AG04449 (cell line): ENCODE data around the gene LDB3.

Source experiments
- CTCF ChIA-PET: fragments of 350-600 bp; formaldehyde crosslinking; extraction: SDS; loops from one replicate; lab custom pipeline; 2021; ENCODE audit warnings: antibody characterized with exemption; lab: Yijun Ruan, JAX
- POLR2A ChIA-PET: fragments of 400-600, 350-600 bp; formaldehyde crosslinking; extraction: SDS; loops from one replicate; lab custom pipeline; 2020; ENCODE audit warnings: antibody characterized with exemption, inconsistent platforms; lab: Yijun Ruan, JAX
- DNase-seq: peaks from one replicate; pipeline ENCODE4 v3.0.0-alpha.2; 2010; ENCODE audit warnings: low read depth, low spot score
- H3K4me3 ChIP-seq: 2 replicates; pipeline ENCODE4 v1.5.1; 2011; ENCODE audit warnings: low read depth, mild to moderate bottlenecking, control low read depth, low read length
- TF ChIP-seq, protein P1 (sequence below): IDR thresholded peaks from one replicate; pipeline ENCODE4 v1.5.1; 2011; ENCODE audit warnings: mild to moderate bottlenecking, moderate library complexity, low read length, control low read depth, inconsistent platforms; ENCODE audit not compliant: insufficient read depth; ENCODE audit errors: missing control alignments

The LDB3 gene

DNA sequence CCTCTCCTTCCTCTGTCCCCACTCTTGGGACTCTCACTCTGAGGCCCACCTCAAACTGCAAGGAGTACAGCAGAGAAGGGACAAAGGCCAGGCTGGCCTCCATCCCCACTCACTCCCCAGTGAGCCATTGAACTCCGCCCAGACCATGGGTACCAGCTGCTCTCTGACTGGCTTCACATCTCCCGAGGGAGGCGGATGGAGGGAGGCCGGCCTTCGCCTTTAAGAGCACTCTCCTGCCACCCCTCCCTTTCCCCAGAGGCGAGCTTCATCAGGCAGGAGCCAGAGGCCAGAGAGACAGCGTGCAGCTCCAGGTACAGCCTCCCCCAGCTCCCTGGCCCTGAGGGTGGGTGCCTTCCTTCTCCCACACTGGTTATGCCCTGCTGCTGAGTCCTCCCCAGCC, 1.8 kb upstream of the LDB3 start:
- CTCF ChIA-PET = interaction anchor here (1.4 to 2.1 kb wide), 3 partner anchors 12 to 23 kb away, joined by 3 to 5 read pairs (median 4); no protein-coding TSS in a partner anchor
- POLR2A ChIA-PET = no interaction called here

GRCh38 chr10:86667421-86668181, 710 bp upstream of the LDB3 start:
- no peak for DNase-seq
- ChIA-PET POLR2A (interaction anchor here (0.6 kb wide), 1 partner anchor 311 kb away, joined by 3 read pairs; no protein-coding TSS in a partner anchor), CTCF (interaction anchor here (1.1 to 2.1 kb wide), 4 partner anchors 9 to 21 kb away, joined by 3 to 11 read pairs (median 5); no protein-coding TSS in a partner anchor)
- H3K4me3 ChIP-seq = no peak overlapping the region
- TF ChIP-seq, protein P1, sequence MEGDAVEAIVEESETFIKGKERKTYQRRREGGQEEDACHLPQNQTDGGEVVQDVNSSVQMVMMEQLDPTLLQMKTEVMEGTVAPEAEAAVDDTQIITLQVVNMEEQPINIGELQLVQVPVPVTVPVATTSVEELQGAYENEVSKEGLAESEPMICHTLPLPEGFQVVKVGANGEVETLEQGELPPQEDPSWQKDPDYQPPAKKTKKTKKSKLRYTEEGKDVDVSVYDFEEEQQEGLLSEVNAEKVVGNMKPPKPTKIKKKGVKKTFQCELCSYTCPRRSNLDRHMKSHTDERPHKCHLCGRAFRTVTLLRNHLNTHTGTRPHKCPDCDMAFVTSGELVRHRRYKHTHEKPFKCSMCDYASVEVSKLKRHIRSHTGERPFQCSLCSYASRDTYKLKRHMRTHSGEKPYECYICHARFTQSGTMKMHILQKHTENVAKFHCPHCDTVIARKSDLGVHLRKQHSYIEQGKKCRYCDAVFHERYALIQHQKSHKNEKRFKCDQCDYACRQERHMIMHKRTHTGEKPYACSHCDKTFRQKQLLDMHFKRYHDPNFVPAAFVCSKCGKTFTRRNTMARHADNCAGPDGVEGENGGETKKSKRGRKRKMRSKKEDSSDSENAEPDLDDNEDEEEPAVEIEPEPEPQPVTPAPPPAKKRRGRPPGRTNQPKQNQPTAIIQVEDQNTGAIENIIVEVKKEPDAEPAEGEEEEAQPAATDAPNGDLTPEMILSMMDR = no peak

More for the DNA sequence above, 1.8 kb upstream of the LDB3 start:
- H3K4me3 ChIP-seq = no peak overlapping the region
- no peak for DNase-seq
- TF ChIP-seq, protein P1 = no peak

DNA sequence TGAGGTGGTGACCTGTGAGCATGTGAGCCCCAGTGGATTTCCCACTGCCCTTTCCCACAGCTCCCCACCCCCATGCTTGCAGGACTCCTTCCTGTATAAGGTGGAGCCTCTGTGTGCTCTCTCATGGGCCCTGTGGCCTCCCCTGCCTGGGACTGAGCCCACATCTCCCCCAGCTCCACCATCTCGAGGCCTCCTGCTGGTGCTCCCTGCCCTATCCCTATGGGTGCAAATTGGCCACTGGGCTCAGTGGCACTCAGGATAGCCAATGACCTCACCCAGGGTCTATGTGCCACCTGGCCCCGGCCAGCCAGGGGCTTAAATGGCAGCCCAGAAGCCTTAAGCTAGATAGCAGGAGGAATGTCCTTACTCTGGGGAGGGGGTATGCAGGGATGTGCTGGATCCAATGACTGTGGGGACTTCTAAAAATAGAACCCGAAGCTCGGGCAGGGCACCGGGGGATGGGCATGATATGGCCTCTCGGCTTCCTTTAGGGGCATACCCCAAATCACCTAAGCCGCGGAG, 2.0 kb downstream of the LDB3 start:
- CTCF ChIA-PET = interaction anchor here (1.7 to 3.2 kb wide), 2 partner anchors 14 to 84 kb away, joined by 4 to 18 read pairs; no protein-coding TSS in a partner anchor
- TF ChIP-seq, protein P1 = no peak
- POLR2A ChIA-PET = no interaction called here
- H3K4me3 ChIP-seq = no peak overlapping the region
- DNase-seq = no peak

- ChIA-PET CTCF (interaction anchor here (1.0 to 3.2 kb wide), 3 partner anchors 10 to 84 kb away, joined by 4 to 18 read pairs (median 4); no protein-coding TSS in a partner anchor), POLR2A (no interaction called here)
- TF ChIP-seq, protein P1 = no peak
- no peak for DNase-seq
- H3K4me3 ChIP-seq = no peak overlapping the region
Observed at GRCh38 chr10:86670876-86671275, 2.6 kb downstream of the LDB3 start.

DNA sequence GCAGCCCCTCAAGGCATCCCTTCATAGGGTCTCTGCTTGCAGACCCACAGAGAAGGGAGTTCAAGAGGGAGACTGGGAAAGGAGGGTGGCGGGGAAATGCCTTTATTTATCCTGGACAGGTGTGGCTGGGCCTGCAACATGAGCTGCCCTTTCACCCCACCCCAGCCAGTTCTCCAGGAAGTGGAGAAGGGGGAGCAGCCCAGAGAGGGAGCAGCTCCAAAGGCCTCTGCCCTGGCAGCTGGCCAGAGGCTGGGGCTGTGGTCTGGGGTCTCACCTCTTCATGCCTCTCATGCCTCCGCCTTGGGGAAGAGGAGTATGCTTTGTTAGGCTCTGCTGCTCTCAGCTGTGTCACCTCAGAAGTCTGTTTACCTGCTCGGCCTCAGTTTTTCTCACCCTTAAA, 3.1 kb downstream of the LDB3 start:
- TF ChIP-seq, protein P1 = no peak
- POLR2A ChIA-PET = no interaction called here
- DNase-seq = no peak
- H3K4me3 ChIP-seq = no peak overlapping the region
- CTCF ChIA-PET = interaction anchor here (1.0 to 3.2 kb wide), 4 partner anchors 9 to 85 kb away, joined by 4 to 18 read pairs (median 4); no protein-coding TSS in a partner anchor
